Endometrial microvascular endothelial cells (primary cell): ENCODE results near the gene THADA. TPM values are rescaled to one million over a fixed set of nuclear protein-coding genes. Genes with fewer than 3 reads are reported as not detected.

ENCODE experiments used
- in situ Hi-C: cut with HindIII; loops from 2 replicates; pipeline ENCODE4 v1.10.0; 2017; ENCODE audit warnings: low sequenced_read_pairs, low pct_unique_long_range_greater_than_20kb; ENCODE audit errors: inconsistent ontology term
- total RNA-seq: library from RNA; depleted of rRNA; stranded (reverse); fragments of >200 nt; gene quantifications from one replicate; pipeline ENCODE4 v1.2.3, GENCODE V29; 2015; ENCODE audit errors: inconsistent ontology term

The THADA gene
- total RNA-seq, 1 donor from 2014 or later, result 24.1 TPM

GRCh38 chr2:43186679-43187374 is 409.0 kb downstream of the THADA start:
- in situ Hi-C loops, result no loop called here

GRCh38 chr2:43186321-43186678 is 409.5 kb downstream of the THADA start:
- in situ Hi-C loops, result no loop called here

- in situ Hi-C loops, result no loop called here
Measured at GRCh38 chr2:43185146-43185545, 410.7 kb downstream of the THADA start.

- in situ Hi-C loops, result no loop called here
Measured at GRCh38 chr2:43184339-43184895, 411.4 kb downstream of the THADA start.

- in situ Hi-C loops, result no loop called here
Measured at GRCh38 chr2:43183743-43184142, 412.1 kb downstream of the THADA start.

- in situ Hi-C loops, result no loop called here
Measured at GRCh38 chr2:43180897-43181296, 414.9 kb downstream of the THADA start.

Other genes starting within 250 kb of the THADA start
- 1.0 TPM for gene PLEKHH2, start 41.2 kb upstream of the THADA start, total RNA-seq
- 0.37 TPM for gene C1GALT1C1L, start 80.4 kb upstream of the THADA start, total RNA-seq
- 10.8 TPM for gene DYNC2LI1, start 178.0 kb upstream of the THADA start, total RNA-seq
- gene ABCG5, start 242.8 kb upstream of the THADA start, total RNA-seq, result not detected
- not detected for gene ABCG8, start 242.9 kb upstream of the THADA start, total RNA-seq